HT1080 (cell line): Measurements from ENCODE around the gene ADAMTS7. TPM values are rescaled to one million over a fixed set of nuclear protein-coding genes. Genes with fewer than 3 reads are reported as not detected.
"Not testable (repeated sequence)": the region's sequence is repeated elsewhere in the genome, so short reads cannot be mapped to it uniquely, and the experiment has no call there.

ENCODE experiments used
- DNase-seq: peaks from one replicate; pipeline ENCODE4 v3.0.0-alpha.2; 2015; ENCODE audit warnings: low read depth
- total RNA-seq: library from RNA; depleted of rRNA; stranded (reverse); fragments of >200 nt; shearing (Covaris generic); gene quantifications from 2 replicates; pipeline ENCODE4 v1.2.3, GENCODE V29; 2014

Gene ADAMTS7
- total RNA-seq, 1 experiment from 2014 or later: 0.96 TPM

GRCh38 chr15:78755900-78756591 is 55.2 kb downstream of the ADAMTS7 start:
- DNase-seq: peak; percentile 64

- DNase-seq: not testable (repeated sequence)
Measured at GRCh38 chr15:78754637-78755280, 56.5 kb downstream of the ADAMTS7 start.

GRCh38 chr15:78753751-78754535 is 57.3 kb downstream of the ADAMTS7 start:
- DNase-seq: not testable (repeated sequence)

- DNase-seq: not testable (repeated sequence)
Measured at GRCh38 chr15:78753359-78753659, 58.0 kb downstream of the ADAMTS7 start.

GRCh38 chr15:78752492-78753358 is 58.5 kb downstream of the ADAMTS7 start:
- no peak for DNase-seq

GRCh38 chr15:78751602-78751979 is 59.7 kb downstream of the ADAMTS7 start:
- no peak for DNase-seq

GRCh38 chr15:78750974-78751601 is 60.2 kb downstream of the ADAMTS7 start:
- peak; percentile 83 for DNase-seq

GRCh38 chr15:78750566-78750965 is 60.7 kb downstream of the ADAMTS7 start:
- no peak for DNase-seq

- no peak for DNase-seq
Measured at GRCh38 chr15:78749831-78750230, 61.4 kb downstream of the ADAMTS7 start.

GRCh38 chr15:78747877-78748276 is 63.4 kb downstream of the ADAMTS7 start:
- not testable (repeated sequence) for DNase-seq

- DNase-seq: not testable (repeated sequence)
Measured at GRCh38 chr15:78741674-78742073, 69.6 kb downstream of the ADAMTS7 start.

GRCh38 chr15:78740904-78741274 is 70.4 kb downstream of the ADAMTS7 start:
- no peak for DNase-seq

GRCh38 chr15:78739996-78740903 is 71.0 kb downstream of the ADAMTS7 start:
- peak; percentile 66 for DNase-seq

GRCh38 chr15:78739206-78739605 is 72.1 kb downstream of the ADAMTS7 start:
- DNase-seq: no peak

GRCh38 chr15:78737931-78738558 is 73.2 kb downstream of the ADAMTS7 start:
- peak; percentile 46 for DNase-seq

GRCh38 chr15:78737187-78737820 is 74.0 kb downstream of the ADAMTS7 start:
- no peak for DNase-seq

- not testable (repeated sequence) for DNase-seq
Measured at GRCh38 chr15:78736286-78736685, 75.0 kb downstream of the ADAMTS7 start.

GRCh38 chr15:78734451-78735064 is 76.7 kb downstream of the ADAMTS7 start:
- no peak for DNase-seq
